GM23338 (cell line): ENCODE results near the gene SLC17A5. TPM values are rescaled to one million over a fixed set of nuclear protein-coding genes. Genes with fewer than 3 reads are reported as not detected.

ENCODE experiments used
- ATAC-seq: fragments of 200-7000 bp; cut with Tn5 transposase; 3 replicates; pipeline ENCODE4 v1.9.1; 2020
- DNase-seq: peaks from one replicate; pipeline ENCODE4 v3.0.0-alpha.2; 2015; ENCODE audit warnings: low spot score
- H2AFZ ChIP-seq: fragments of 200-600 bp; sonication (generic); 2 replicates; pipeline ENCODE4 v1.8.0; 2016; ENCODE audit warnings: antibody characterized with exemption, mild to moderate bottlenecking, moderate library complexity
- H3F3A ChIP-seq: fragments of 200-600 bp; sonication (generic); replicated peaks from 2 replicates; pipeline ENCODE4 v1.8.0; 2017; ENCODE audit warnings: antibody characterized with exemption, mixed run types, low read depth
- H3K27ac ChIP-seq: fragments of 200-600 bp; sonication (generic); 2 replicates; pipeline ENCODE4 v1.6.1; 2016; ENCODE audit warnings: low read depth
- H3K27me3 ChIP-seq: fragments of 200-600 bp; sonication (generic); 2 replicates; pipeline ENCODE4 v1.8.0; 2016; ENCODE audit warnings: mild to moderate bottlenecking, mixed run types, moderate library complexity; ENCODE audit not compliant: insufficient read depth
- H3K36me3 ChIP-seq: fragments of 200-600 bp; sonication (generic); 2 replicates; pipeline ENCODE4 v1.8.0; 2016; ENCODE audit warnings: mild to moderate bottlenecking; ENCODE audit not compliant: insufficient read depth
- H3K4me1 ChIP-seq: fragments of 200-600 bp; sonication (generic); 2 replicates; pipeline ENCODE4 v1.8.0; 2016; ENCODE audit warnings: mild to moderate bottlenecking, moderate library complexity; ENCODE audit not compliant: insufficient read depth
- H3K4me2 ChIP-seq: fragments of 200-600 bp; sonication (generic); 2 replicates; pipeline ENCODE4 v1.7.1; 2017; ENCODE audit warnings: mixed run types
- H3K4me3 ChIP-seq: fragments of 200-600 bp; sonication (generic); 2 replicates; pipeline ENCODE4 v1.6.1; 2016; ENCODE audit warnings: mixed run types
- H3K79me2 ChIP-seq: fragments of 200-600 bp; sonication (generic); replicated peaks from 2 replicates; pipeline ENCODE4 v1.8.0; 2017; ENCODE audit warnings: mild to moderate bottlenecking; ENCODE audit not compliant: insufficient read depth
- H3K9me2 ChIP-seq: fragments of 200-600 bp; sonication (generic); 2 replicates; pipeline ENCODE4 v1.8.0; 2017; ENCODE audit not compliant: insufficient read depth
- H4K20me1 ChIP-seq: fragments of 200-600 bp; sonication (generic); replicated peaks from 2 replicates; pipeline ENCODE4 v1.8.0; 2017; ENCODE audit warnings: mild to moderate bottlenecking; ENCODE audit not compliant: insufficient read depth
- H3K27ac Mint-ChIP-seq: 2 replicates; pipeline ENCODE4 v1.8.0; 2020; ENCODE audit warnings: inconsistent platforms, mild to moderate bottlenecking, moderate library complexity, mixed read lengths
- H3K27me3 Mint-ChIP-seq: 3 replicates; pipeline ENCODE4 v1.8.0; 2022; ENCODE audit warnings: low read depth, mild to moderate bottlenecking, moderate library complexity, mixed read lengths, inconsistent platforms; ENCODE audit not compliant: insufficient read depth, poor library complexity
- H3K36me3 Mint-ChIP-seq: 3 replicates; pipeline ENCODE4 v1.8.0; 2021; ENCODE audit warnings: low read depth, mild to moderate bottlenecking, inconsistent platforms, moderate library complexity, mixed read lengths
- H3K4me1 Mint-ChIP-seq: 3 replicates; pipeline ENCODE4 v1.8.0; 2020; ENCODE audit warnings: mild to moderate bottlenecking, inconsistent platforms, mixed read lengths
- H3K4me3 Mint-ChIP-seq: 3 replicates; pipeline ENCODE4 v1.8.0; 2021; ENCODE audit warnings: moderate library complexity, mild to moderate bottlenecking, inconsistent platforms, mixed read lengths
- H3K9me3 Mint-ChIP-seq: 3 replicates; pipeline ENCODE4 v1.8.0; 2020; ENCODE audit warnings: moderate library complexity, mild to moderate bottlenecking, inconsistent platforms, mixed read lengths
- CREB1 ChIP-seq: fragments of 250-450 bp; sonication (Bioruptor Pico); IDR thresholded peaks from 2 replicates; pipeline ENCODE4 v1.5.0; 2020; ENCODE audit warnings: low read depth, mild to moderate bottlenecking, moderate library complexity
- CTCF ChIP-seq, 2 experiments: fragments of 200-600 bp in 1 of 2; sonication (generic) in 1 of 2; conservative IDR thresholded peaks; 2 replicates each; pipeline versions ENCODE4 v1.5.1 to v1.6.1; 2016 to 2017; ENCODE audit warnings: antibody characterized with exemption in 2 of 2, low read depth in 2 of 2, mild to moderate bottlenecking in 2 of 2, moderate library complexity in 1 of 2
- EZH2 ChIP-seq: fragments of 200-600 bp; sonication (generic); IDR thresholded peaks from one replicate; pipeline ENCODE4 v1.8.0; 2017; ENCODE audit warnings: antibody characterized with exemption, mild to moderate bottlenecking, low read depth; ENCODE audit not compliant: unreplicated experiment
- EZH2phosphoT487 ChIP-seq: fragments of 200-600 bp; sonication (generic); IDR thresholded peaks from one replicate; pipeline ENCODE4 v1.8.1; 2018; ENCODE audit warnings: antibody characterized with exemption; ENCODE audit not compliant: unreplicated experiment
- JUNB ChIP-seq: IDR thresholded peaks from one replicate; pipeline ENCODE4 v1.6.1; 2016; ENCODE audit warnings: antibody characterized with exemption; ENCODE audit not compliant: unreplicated experiment
- NANOG ChIP-seq: IDR thresholded peaks from 2 replicates; pipeline ENCODE4 v1.6.1; 2016; ENCODE audit warnings: antibody characterized with exemption, borderline replicate concordance
- POLR2AphosphoS5 ChIP-seq: IDR thresholded peaks from 2 replicates; pipeline ENCODE4 v1.6.1; 2016; ENCODE audit warnings: antibody characterized with exemption, low read depth
- STAT1 ChIP-seq: IDR thresholded peaks from one replicate; pipeline ENCODE4 v1.6.1; 2016; ENCODE audit warnings: antibody characterized with exemption; ENCODE audit not compliant: unreplicated experiment
- ZNF114 ChIP-seq: fragments of 250-450 bp; sonication (Bioruptor Pico); IDR thresholded peaks from 2 replicates; pipeline ENCODE4 v1.5.0; 2020; ENCODE audit warnings: mild to moderate bottlenecking, moderate library complexity
- ZNF331 ChIP-seq: fragments of 250-450 bp; sonication (Bioruptor Pico); IDR thresholded peaks from 2 replicates; pipeline ENCODE4 v1.5.0; 2020; ENCODE audit warnings: low read depth, mild to moderate bottlenecking, moderate library complexity
- long read RNA-seq: library from polyadenylated mRNA; unstranded; transcript quantifications from one replicate; pipeline ENCODE4 v2.0.0, GENCODE V29; 2020; ENCODE audit not compliant: unreplicated experiment
- polyA plus RNA-seq: library from polyadenylated mRNA; unstranded; fragments of >200 nt; fragmentation: Nextera tagmentation; extraction: Ambion mirVana; gene quantifications from 2 replicates; pipeline ENCODE4 v1.2.1, GENCODE V29; 2016
- total RNA-seq: library from RNA; depleted of rRNA; stranded (reverse); fragments of >200 nt; shearing (Covaris generic); gene quantifications from 2 replicates; pipeline ENCODE4 v1.2.3, GENCODE V29; 2014; rRNA removed
- TF ChIP-seq, protein P1 (sequence below): fragments of 250-450 bp; sonication (Bioruptor Pico); IDR thresholded peaks from 2 replicates; pipeline ENCODE4 v1.5.0; 2020; ENCODE audit warnings: mild to moderate bottlenecking, moderate library complexity
- TF ChIP-seq, protein P2 (sequence below): IDR thresholded peaks from one replicate; pipeline ENCODE4 v1.6.1; 2018; ENCODE audit warnings: antibody characterized with exemption; ENCODE audit not compliant: unreplicated experiment

The SLC17A5 gene, protein sequence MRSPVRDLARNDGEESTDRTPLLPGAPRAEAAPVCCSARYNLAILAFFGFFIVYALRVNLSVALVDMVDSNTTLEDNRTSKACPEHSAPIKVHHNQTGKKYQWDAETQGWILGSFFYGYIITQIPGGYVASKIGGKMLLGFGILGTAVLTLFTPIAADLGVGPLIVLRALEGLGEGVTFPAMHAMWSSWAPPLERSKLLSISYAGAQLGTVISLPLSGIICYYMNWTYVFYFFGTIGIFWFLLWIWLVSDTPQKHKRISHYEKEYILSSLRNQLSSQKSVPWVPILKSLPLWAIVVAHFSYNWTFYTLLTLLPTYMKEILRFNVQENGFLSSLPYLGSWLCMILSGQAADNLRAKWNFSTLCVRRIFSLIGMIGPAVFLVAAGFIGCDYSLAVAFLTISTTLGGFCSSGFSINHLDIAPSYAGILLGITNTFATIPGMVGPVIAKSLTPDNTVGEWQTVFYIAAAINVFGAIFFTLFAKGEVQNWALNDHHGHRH
- total RNA-seq (14.9 and 17.7 TPM in 2 replicates), polyA plus RNA-seq (8.3 and 9.2 TPM in 2 replicates)
- long read RNA-seq, partial matches to known transcripts: 0 of 4 reads
- long read RNA-seq, other reads (novel, unspliced or antisense): 3 of 4 reads

GRCh38 chr6:73653571-73654424 is at the start of gene SLC17A5:
Gene SLC17A5, minus strand, starts transcription at chr6:73653992. Its CDS starts 106 bp downstream, at chr6:73653886.
- H3K27me3 ChIP-seq: no peaks in the 10 kb centered on the region
- peaks cover 14% of the 10 kb centered on the region for H3K36me3 Mint-ChIP-seq
- H3K9me3 Mint-ChIP-seq: no peaks in the 10 kb centered on the region
- peak within 1 kb of the TSS; percentile 79 for H3K4me2 ChIP-seq
- H3K4me1 Mint-ChIP-seq: peaks cover 20% of the 10 kb centered on the region
- H3F3A ChIP-seq: peaks cover 4% of the 10 kb centered on the region
- DNase-seq (peak; percentile 97), ATAC-seq (peak; percentile 93)
- no peaks in the 10 kb centered on the region for H3K79me2 ChIP-seq
- H3K4me3 ChIP-seq: peak within 1 kb of the TSS; percentile 72
- H3K27me3 Mint-ChIP-seq: peaks cover 4% of the 10 kb centered on the region
- H3K27ac ChIP-seq: peak within 1 kb of the TSS; percentile 88
- peaks cover 15% of the 10 kb centered on the region for H3K4me1 ChIP-seq
- no peaks in the 10 kb centered on the region for H3K9me2 ChIP-seq
- peak within 1 kb of the TSS; percentile 91 for H2AFZ ChIP-seq
- H4K20me1 ChIP-seq: no peaks in the 10 kb centered on the region
- H3K27ac Mint-ChIP-seq: peak within 1 kb of the TSS; percentile 98
- peak within 1 kb of the TSS; percentile 95 for H3K4me3 Mint-ChIP-seq
- no peaks in the 10 kb centered on the region for H3K36me3 ChIP-seq
- TF ChIP-seq POLR2AphosphoS5 (peak; percentile 92), CREB1 (CRISPR knock-in tag) (peak; percentile 76), STAT1 (no peak), EZH2 (no peak), NANOG (no peak), ZNF114 (CRISPR knock-in tag) (no peak), ZNF331 (CRISPR knock-in tag) (no peak), CTCF (conservative IDR thresholded peaks at IDR 0.05; ENCODE audit: low read depth in 2 of 2) (no peak), EZH2phosphoT487 (no peak), JUNB (no peak)
- TF ChIP-seq, protein P1, sequence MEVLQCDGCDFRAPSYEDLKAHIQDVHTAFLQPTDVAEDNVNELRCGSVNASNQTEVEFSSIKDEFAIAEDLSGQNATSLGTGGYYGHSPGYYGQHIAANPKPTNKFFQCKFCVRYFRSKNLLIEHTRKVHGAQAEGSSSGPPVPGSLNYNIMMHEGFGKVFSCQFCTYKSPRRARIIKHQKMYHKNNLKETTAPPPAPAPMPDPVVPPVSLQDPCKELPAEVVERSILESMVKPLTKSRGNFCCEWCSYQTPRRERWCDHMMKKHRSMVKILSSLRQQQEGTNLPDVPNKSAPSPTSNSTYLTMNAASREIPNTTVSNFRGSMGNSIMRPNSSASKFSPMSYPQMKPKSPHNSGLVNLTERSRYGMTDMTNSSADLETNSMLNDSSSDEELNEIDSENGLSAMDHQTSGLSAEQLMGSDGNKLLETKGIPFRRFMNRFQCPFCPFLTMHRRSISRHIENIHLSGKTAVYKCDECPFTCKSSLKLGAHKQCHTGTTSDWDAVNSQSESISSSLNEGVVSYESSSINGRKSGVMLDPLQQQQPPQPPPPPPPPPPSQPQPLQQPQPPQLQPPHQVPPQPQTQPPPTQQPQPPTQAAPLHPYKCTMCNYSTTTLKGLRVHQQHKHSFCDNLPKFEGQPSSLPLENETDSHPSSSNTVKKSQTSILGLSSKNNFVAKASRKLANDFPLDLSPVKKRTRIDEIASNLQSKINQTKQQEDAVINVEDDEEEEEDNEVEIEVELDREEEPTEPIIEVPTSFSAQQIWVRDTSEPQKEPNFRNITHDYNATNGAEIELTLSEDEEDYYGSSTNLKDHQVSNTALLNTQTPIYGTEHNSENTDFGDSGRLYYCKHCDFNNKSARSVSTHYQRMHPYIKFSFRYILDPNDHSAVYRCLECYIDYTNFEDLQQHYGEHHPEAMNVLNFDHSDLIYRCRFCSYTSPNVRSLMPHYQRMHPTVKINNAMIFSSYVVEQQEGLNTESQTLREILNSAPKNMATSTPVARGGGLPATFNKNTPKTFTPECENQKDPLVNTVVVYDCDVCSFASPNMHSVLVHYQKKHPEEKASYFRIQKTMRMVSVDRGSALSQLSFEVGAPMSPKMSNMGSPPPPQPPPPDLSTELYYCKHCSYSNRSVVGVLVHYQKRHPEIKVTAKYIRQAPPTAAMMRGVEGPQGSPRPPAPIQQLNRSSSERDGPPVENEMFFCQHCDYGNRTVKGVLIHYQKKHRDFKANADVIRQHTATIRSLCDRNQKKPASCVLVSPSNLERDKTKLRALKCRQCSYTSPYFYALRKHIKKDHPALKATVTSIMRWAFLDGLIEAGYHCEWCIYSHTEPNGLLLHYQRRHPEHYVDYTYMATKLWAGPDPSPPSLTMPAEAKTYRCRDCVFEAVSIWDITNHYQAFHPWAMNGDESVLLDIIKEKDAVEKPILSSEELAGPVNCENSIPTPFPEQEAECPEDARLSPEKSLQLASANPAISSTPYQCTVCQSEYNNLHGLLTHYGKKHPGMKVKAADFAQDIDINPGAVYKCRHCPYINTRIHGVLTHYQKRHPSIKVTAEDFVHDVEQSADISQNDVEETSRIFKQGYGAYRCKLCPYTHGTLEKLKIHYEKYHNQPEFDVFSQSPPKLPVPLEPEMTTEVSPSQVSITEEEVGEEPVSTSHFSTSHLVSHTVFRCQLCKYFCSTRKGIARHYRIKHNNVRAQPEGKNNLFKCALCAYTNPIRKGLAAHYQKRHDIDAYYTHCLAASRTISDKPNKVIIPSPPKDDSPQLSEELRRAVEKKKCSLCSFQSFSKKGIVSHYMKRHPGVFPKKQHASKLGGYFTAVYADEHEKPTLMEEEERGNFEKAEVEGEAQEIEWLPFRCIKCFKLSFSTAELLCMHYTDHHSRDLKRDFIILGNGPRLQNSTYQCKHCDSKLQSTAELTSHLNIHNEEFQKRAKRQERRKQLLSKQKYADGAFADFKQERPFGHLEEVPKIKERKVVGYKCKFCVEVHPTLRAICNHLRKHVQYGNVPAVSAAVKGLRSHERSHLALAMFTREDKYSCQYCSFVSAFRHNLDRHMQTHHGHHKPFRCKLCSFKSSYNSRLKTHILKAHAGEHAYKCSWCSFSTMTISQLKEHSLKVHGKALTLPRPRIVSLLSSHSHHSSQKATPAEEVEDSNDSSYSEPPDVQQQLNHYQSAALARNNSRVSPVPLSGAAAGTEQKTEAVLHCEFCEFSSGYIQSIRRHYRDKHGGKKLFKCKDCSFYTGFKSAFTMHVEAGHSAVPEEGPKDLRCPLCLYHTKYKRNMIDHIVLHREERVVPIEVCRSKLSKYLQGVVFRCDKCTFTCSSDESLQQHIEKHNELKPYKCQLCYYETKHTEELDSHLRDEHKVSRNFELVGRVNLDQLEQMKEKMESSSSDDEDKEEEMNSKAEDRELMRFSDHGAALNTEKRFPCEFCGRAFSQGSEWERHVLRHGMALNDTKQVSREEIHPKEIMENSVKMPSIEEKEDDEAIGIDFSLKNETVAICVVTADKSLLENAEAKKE (CRISPR knock-in tag): no peak
- TF ChIP-seq, protein P2, sequence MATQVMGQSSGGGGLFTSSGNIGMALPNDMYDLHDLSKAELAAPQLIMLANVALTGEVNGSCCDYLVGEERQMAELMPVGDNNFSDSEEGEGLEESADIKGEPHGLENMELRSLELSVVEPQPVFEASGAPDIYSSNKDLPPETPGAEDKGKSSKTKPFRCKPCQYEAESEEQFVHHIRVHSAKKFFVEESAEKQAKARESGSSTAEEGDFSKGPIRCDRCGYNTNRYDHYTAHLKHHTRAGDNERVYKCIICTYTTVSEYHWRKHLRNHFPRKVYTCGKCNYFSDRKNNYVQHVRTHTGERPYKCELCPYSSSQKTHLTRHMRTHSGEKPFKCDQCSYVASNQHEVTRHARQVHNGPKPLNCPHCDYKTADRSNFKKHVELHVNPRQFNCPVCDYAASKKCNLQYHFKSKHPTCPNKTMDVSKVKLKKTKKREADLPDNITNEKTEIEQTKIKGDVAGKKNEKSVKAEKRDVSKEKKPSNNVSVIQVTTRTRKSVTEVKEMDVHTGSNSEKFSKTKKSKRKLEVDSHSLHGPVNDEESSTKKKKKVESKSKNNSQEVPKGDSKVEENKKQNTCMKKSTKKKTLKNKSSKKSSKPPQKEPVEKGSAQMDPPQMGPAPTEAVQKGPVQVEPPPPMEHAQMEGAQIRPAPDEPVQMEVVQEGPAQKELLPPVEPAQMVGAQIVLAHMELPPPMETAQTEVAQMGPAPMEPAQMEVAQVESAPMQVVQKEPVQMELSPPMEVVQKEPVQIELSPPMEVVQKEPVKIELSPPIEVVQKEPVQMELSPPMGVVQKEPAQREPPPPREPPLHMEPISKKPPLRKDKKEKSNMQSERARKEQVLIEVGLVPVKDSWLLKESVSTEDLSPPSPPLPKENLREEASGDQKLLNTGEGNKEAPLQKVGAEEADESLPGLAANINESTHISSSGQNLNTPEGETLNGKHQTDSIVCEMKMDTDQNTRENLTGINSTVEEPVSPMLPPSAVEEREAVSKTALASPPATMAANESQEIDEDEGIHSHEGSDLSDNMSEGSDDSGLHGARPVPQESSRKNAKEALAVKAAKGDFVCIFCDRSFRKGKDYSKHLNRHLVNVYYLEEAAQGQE: no peak
